IMR-90 (cell line): Measurements from ENCODE around the gene PXK. TPM values are rescaled to one million over a fixed set of nuclear protein-coding genes. Genes with fewer than 3 reads are reported as not detected.

Experiments used
- ATAC-seq: fragments of 200-7000 bp; cut with Tn5 transposase; 2 replicates; pipeline ENCODE4 v1.9.1; 2020; ENCODE audit warnings: low read depth, mild to moderate bottlenecking, moderate library complexity
- BruUV-seq: library from RNA; stranded (reverse); fragments of 400-500 nt; replicated peaks from 2 replicates; lab custom pipeline; 2021; lab: Mats Ljungman, UMichigan
- CTCF ChIA-PET: fragments of 300-600 bp; formaldehyde crosslinking; extraction: SDS; loops from one replicate; lab custom pipeline; 2021; ENCODE audit warnings: antibody characterized with exemption; lab: Yijun Ruan, JAX
- POLR2A ChIA-PET: fragments of 300-600 bp; sonication (Branson Sonifier 250); formaldehyde crosslinking; loops from one replicate; lab custom pipeline; 2022; ENCODE audit warnings: antibody characterized with exemption; ENCODE audit not compliant: unreplicated experiment; lab: Charles Lee
- DNase-seq: peaks from one replicate; pipeline ENCODE4 v3.0.0; 2013
- H2AFZ ChIP-seq: replicated peaks from 2 replicates; pipeline ENCODE3; 2013; ENCODE audit warnings: low read length, mild to moderate bottlenecking; ENCODE audit not compliant: poor library complexity
- H2AK5ac ChIP-seq: 2 replicates; pipeline ENCODE4 v1.6.1; 2013; ENCODE audit warnings: low read depth, low read length, inconsistent platforms
- H2AK9ac ChIP-seq: replicated peaks from 2 replicates; pipeline ENCODE3; 2013; ENCODE audit warnings: mild to moderate bottlenecking, low read depth, low read length, moderate library complexity; ENCODE audit not compliant: poor library complexity
- H2BK120ac ChIP-seq: 2 replicates; pipeline ENCODE4 v1.6.1; 2013; ENCODE audit warnings: low read depth, low read length, inconsistent platforms
- H2BK15ac ChIP-seq: 3 replicates; pipeline ENCODE4 v1.6.1; 2013; ENCODE audit warnings: low read depth, low read length, inconsistent platforms
- H2BK20ac ChIP-seq: 2 replicates; pipeline ENCODE4 v1.6.1; 2013; ENCODE audit warnings: low read depth, mild to moderate bottlenecking, inconsistent platforms, low read length, moderate library complexity
- H2BK5ac ChIP-seq: 2 replicates; pipeline ENCODE4 v1.6.1; 2013; ENCODE audit warnings: mild to moderate bottlenecking, low read depth, low read length, inconsistent platforms; ENCODE audit not compliant: poor library complexity, severe bottlenecking
- H3K14ac ChIP-seq: replicated peaks from 2 replicates; pipeline ENCODE4 v1.6.1; 2013; ENCODE audit warnings: low read depth, low read length, inconsistent platforms
- H3K18ac ChIP-seq: 2 replicates; pipeline ENCODE4 v1.6.1; 2013; ENCODE audit warnings: low read depth, low read length, control low read depth
- H3K23ac ChIP-seq: 2 replicates; pipeline ENCODE4 v1.6.1; 2013; ENCODE audit warnings: low read depth, low read length, inconsistent platforms
- H3K27ac ChIP-seq: 2 replicates; pipeline ENCODE4 v1.5.1; 2013; ENCODE audit warnings: mild to moderate bottlenecking, control low read depth, low read length; ENCODE audit not compliant: insufficient read depth
- H3K27me3 ChIP-seq: 2 replicates; pipeline ENCODE4 v1.6.1; 2013; ENCODE audit warnings: low read length; ENCODE audit not compliant: control insufficient read depth, insufficient read depth
- H3K36me3 ChIP-seq: 2 replicates; pipeline ENCODE4 v1.6.1; 2013; ENCODE audit warnings: low read length, mixed read lengths; ENCODE audit not compliant: control insufficient read depth, insufficient read depth
- H3K4ac ChIP-seq: 2 replicates; pipeline ENCODE4 v1.6.1; 2013; ENCODE audit warnings: low read depth, low read length, inconsistent platforms
- H3K4me1 ChIP-seq: 2 replicates; pipeline ENCODE4 v1.6.1; 2013; ENCODE audit warnings: low read length, mixed read lengths; ENCODE audit not compliant: control insufficient read depth, insufficient read depth
- H3K4me2 ChIP-seq: 2 replicates; pipeline ENCODE4 v1.6.1; 2013; ENCODE audit warnings: low read depth, mild to moderate bottlenecking, control low read depth, low read length, moderate library complexity
- H3K4me3 ChIP-seq: 2 replicates; pipeline ENCODE4 v1.5.1; 2013; ENCODE audit warnings: low read depth, mild to moderate bottlenecking, control low read depth, low read length, moderate library complexity; ENCODE audit not compliant: insufficient read depth
- H3K56ac ChIP-seq: 2 replicates; pipeline ENCODE4 v1.6.1; 2013; ENCODE audit warnings: low read length, inconsistent platforms; ENCODE audit not compliant: insufficient read depth; ENCODE audit errors: extremely low read depth
- H3K79me1 ChIP-seq, 2 experiments: 2 replicates each; pipeline ENCODE4 v1.6.1; 2013; ENCODE audit warnings: low read length in 2 of 2, inconsistent platforms in 1 of 2, low read depth in 1 of 2
- H3K9ac ChIP-seq: 2 replicates; pipeline ENCODE4 v1.6.1; 2013; ENCODE audit warnings: low read depth, low read length, control low read depth
- H3K9me1 ChIP-seq: 2 replicates; pipeline ENCODE4 v1.6.1; 2013; ENCODE audit warnings: low read length, inconsistent platforms; ENCODE audit not compliant: insufficient read depth
- H3K9me3 ChIP-seq: 2 replicates; pipeline ENCODE4 v1.6.1; 2013; ENCODE audit warnings: low read length; ENCODE audit not compliant: control insufficient read depth, insufficient read depth
- H4K20me1 ChIP-seq: 2 replicates; pipeline ENCODE4 v1.6.1; 2013; ENCODE audit warnings: low read length, inconsistent platforms; ENCODE audit not compliant: insufficient read depth
- H4K5ac ChIP-seq: 2 replicates; pipeline ENCODE4 v1.6.1; 2013; ENCODE audit warnings: mild to moderate bottlenecking, low read depth, low read length, control low read depth
- H4K8ac ChIP-seq, 2 experiments: 2 replicates each; pipeline ENCODE4 v1.6.1; 2013; ENCODE audit warnings: low read depth in 2 of 2, low read length in 2 of 2, control low read depth in 1 of 2, inconsistent platforms in 1 of 2
- H4K91ac ChIP-seq: 2 replicates; pipeline ENCODE4 v1.6.1; 2013; ENCODE audit warnings: low read depth, low read length, inconsistent platforms; ENCODE audit not compliant: insufficient read depth
- BHLHE40 ChIP-seq: fragments of 150-350 bp; IDR thresholded peaks from 2 replicates; pipeline ENCODE4 v1.6.1; 2016; ENCODE audit warnings: mild to moderate bottlenecking, low read depth, low read length
- CEBPB ChIP-seq: IDR thresholded peaks from 2 replicates; pipeline ENCODE4 v1.6.1; 2012; ENCODE audit warnings: low read depth, low read length, improper control_type of control experiment
- CHD1 ChIP-seq: IDR thresholded peaks from 2 replicates; pipeline ENCODE4 v1.6.1; 2012; ENCODE audit warnings: low read depth, low read length, improper control_type of control experiment
- CTCF ChIP-seq: conservative IDR thresholded peaks from 2 replicates; pipeline ENCODE4 v1.5.1; 2012; ENCODE audit warnings: mild to moderate bottlenecking, low read depth, low read length, improper control_type of control experiment
- ELK1 ChIP-seq: fragments of 150-350 bp; IDR thresholded peaks from 2 replicates; pipeline ENCODE4 v1.6.1; 2016; ENCODE audit warnings: low read depth, mild to moderate bottlenecking, low read length, moderate library complexity, borderline replicate concordance
- MAFK ChIP-seq: IDR thresholded peaks from 2 replicates; pipeline ENCODE4 v1.6.1; 2012; ENCODE audit warnings: low read depth, low read length, improper control_type of control experiment
- MAZ ChIP-seq: IDR thresholded peaks from 2 replicates; pipeline ENCODE4 v1.6.1; 2012; ENCODE audit warnings: low read depth, mild to moderate bottlenecking, low read length, improper control_type of control experiment, moderate library complexity, borderline replicate concordance
- RCOR1 ChIP-seq: IDR thresholded peaks from 2 replicates; pipeline ENCODE4 v1.6.1; 2012; ENCODE audit warnings: mild to moderate bottlenecking, low read length, improper control_type of control experiment; ENCODE audit not compliant: insufficient replicate concordance
- RFX5 ChIP-seq: IDR thresholded peaks from 2 replicates; pipeline ENCODE4 v1.8.0; 2012; ENCODE audit warnings: low read depth, mild to moderate bottlenecking, low read length, moderate library complexity
- WGBS, 2 experiments: methylation state at CpG; one replicate each; pipeline versions ENCODE4 v1.1.5 to v1.1.7; 2013; ENCODE audit warnings: missing lambda C conversion rate in 2 of 2; ENCODE audit not compliant: insufficient read length in 1 of 2; ENCODE audit errors: extremely low coverage in 2 of 2; 5-methylcytosine and 5-hydroxymethylcytosine counted together
- dilution Hi-C: fragments of 300-500 bp; cut with HindIII; formaldehyde crosslinking; loops from one replicate; pipeline ENCODE4 v1.14.3; 2018; ENCODE audit warnings: low sequenced_read_pairs; ENCODE audit not compliant: unreplicated experiment
- in situ Hi-C: fragments of 300-500 bp; cut with MboI; formaldehyde crosslinking; loops from 3 replicates; pipeline ENCODE4 v1.14.3; 2019; ENCODE audit warnings: low sequenced_read_pairs, inconsistent platforms, mixed read lengths
- intact Hi-C: fragments of 100-400 bp; cut with micrococcal nuclease; formaldehyde crosslinking; loops from 2 replicates; pipeline ENCODE4 v1.10.0; 2022
- polyA plus RNA-seq, 3 experiments: library from polyadenylated mRNA; depleted of rRNA; stranded (reverse); fragments of >200 nt; gene quantifications; 2 replicates each; pipeline ENCODE4 v1.2.3, GENCODE V29; 2012; ENCODE audit warnings: low replicate concordance in 1 of 3
- total RNA-seq: library from RNA; depleted of rRNA; stranded (reverse); fragments of >200 nt; gene quantifications from 2 replicates; pipeline ENCODE4 v1.2.3, GENCODE V29; 2012

The PXK gene
- total and polyA plus RNA-seq, 2 of the 4 experiments (the other 2 are of a cell fraction) = 14.3 to 17.7 TPM

- Histone ChIP-seq H2AK5ac (no peak overlapping the region), H3K36me3 (no peaks in the 10 kb centered on the region), H4K20me1 (no peaks in the 10 kb centered on the region), H3K9me1 (peaks cover 10% of the 10 kb centered on the region), H3K4me2 (no peak overlapping the region), H3K9me3 (no peaks in the 10 kb centered on the region), H4K91ac (no peak overlapping the region), H4K5ac (no peak overlapping the region), H3K4me3 (no peak overlapping the region), H3K4me1 (peaks cover 15% of the 10 kb centered on the region), H2BK5ac (no peak overlapping the region), H3K27ac (no peak overlapping the region), H3K27me3 (no peaks in the 10 kb centered on the region), H3K4ac (no peak overlapping the region), H3K18ac (no peak overlapping the region), H3K23ac (no peak overlapping the region), H4K8ac (no peak overlapping the region), H3K79me1 (no peaks in the 10 kb centered on the region), H2AK9ac (no peak overlapping the region), H3K14ac (no peak overlapping the region), H2BK20ac (no peak overlapping the region), H3K56ac (no peak overlapping the region), H2AFZ (no peak overlapping the region), H3K9ac (no peak overlapping the region), H2BK15ac (no peak overlapping the region), H2BK120ac (no peak overlapping the region)
- no peak for DNase-seq
- ChIA-PET POLR2A (no interaction called here), CTCF (interaction anchor here (1.4 kb wide), 1 partner anchor 23 kb away, joined by 3 read pairs; the partner anchor contains the start of gene KCTD6)
- intact Hi-C loops = no loop called here
- no CpG with 5 or more reads among the region's 4 CpGs for WGBS, 2 experiments
- in situ Hi-C loops = no loop called here
- ATAC-seq = no peak
- no TSS peak for BruUV-seq
- dilution Hi-C loops = no loop called here
- TF ChIP-seq BHLHE40 (no peak), RFX5 (no peak), CTCF (no peak), ELK1 (no peak), RCOR1 (no peak), MAZ (no peak), MAFK (no peak), CHD1 (no peak), CEBPB (no peak)
Observed at GRCh38 chr3:58469096-58469495, 136.4 kb downstream of the PXK start.
